ENCODE data around the gene PARVB. TPM values are rescaled to one million over a fixed set of nuclear protein-coding genes. Genes with fewer than 3 reads are reported as not detected.

The PARVB gene
- total and polyA plus RNA-seq, 2 of the 8 experiments (the other 6 are each of a cell fraction or from before 2014, with no cell fraction given), result 14.5 to 18.6 TPM

GRCh38 chr22:44217346-44217745 lies 193.2 kb downstream of the PARVB start:
- no peak overlapping the region for H2BK120ac ChIP-seq (replicated peaks; ENCODE audit: low read depth, low read length)
- no peaks in the 10 kb centered on the region; a peak in 1 of 8 replicates for H3K36me3 ChIP-seq (ENCODE audit: control insufficient read depth in 2 of 4, insufficient read depth in 4 of 4, low read length in 3 of 4)
- no peak overlapping the region for H3K27ac ChIP-seq (ENCODE audit: low read depth, low read length)
- no peaks in the 10 kb centered on the region; a peak in 1 of 7 replicates for H3K4me1 ChIP-seq (replicated peaks in 1 of 4; ENCODE audit: control insufficient read depth in 3 of 4, insufficient read depth in 4 of 4, low read length in 3 of 4)
- no peaks in the 10 kb centered on the region for H3K79me2 ChIP-seq (ENCODE audit: control insufficient read depth in 1 of 2, insufficient read depth in 2 of 2, low read length in 2 of 2)
- peaks cover 7% of the 10 kb centered on the region; the same call in 1 of the 2 replicates for H3K23me2 ChIP-seq (ENCODE audit: low read depth, low read length)
- H2AK5ac ChIP-seq (ENCODE audit: low read depth, low read length), result no peak overlapping the region
- no peak overlapping the region for H2BK20ac ChIP-seq (ENCODE audit: low read length)
- no peak overlapping the region for H3K4me2 ChIP-seq (ENCODE audit: insufficient read depth in 1 of 2, low read depth in 2 of 2, low read length in 2 of 2)
- H2BK15ac ChIP-seq (ENCODE audit: low read length), result no peak overlapping the region
- H4K8ac ChIP-seq (ENCODE audit: extremely low read depth, insufficient read depth, low read length), result 0 out of 2 replicates have a peak overlapping the region, but pooled peaks have one; percentile 81
- no peak overlapping the region for H2AFZ ChIP-seq (ENCODE audit: low read length)
- no peak overlapping the region for H3K18ac ChIP-seq (ENCODE audit: extremely low read depth, low read length)
- no peak overlapping the region for H4K91ac ChIP-seq (replicated peaks; ENCODE audit: insufficient read length, low read length)
- H3K23ac ChIP-seq (ENCODE audit: insufficient read length), result no peak overlapping the region
- H3K4ac ChIP-seq (replicated peaks; ENCODE audit: insufficient read length, low read depth, low read length), result no peak overlapping the region
- no peak for FAIRE-seq
- H3K14ac ChIP-seq (ENCODE audit: insufficient read length), result no peak overlapping the region
- ChIA-PET POLR2A (ENCODE audit: partially characterized antibody) (no interaction called here), CTCF (ENCODE audit: partially characterized antibody) (interaction anchor here (1.0 to 2.5 kb wide), 2 partner anchors 10 to 136 kb away, joined by 3 to 6 read pairs; no protein-coding TSS in a partner anchor)
- no peaks in the 10 kb centered on the region for H3K79me1 ChIP-seq (ENCODE audit: low read depth, low read length)
- no peak overlapping the region for H4K5ac ChIP-seq (ENCODE audit: insufficient read length, low read depth, low read length)
- no peaks in the 10 kb centered on the region for H3K27me3 ChIP-seq (replicated peaks in 1 of 4; ENCODE audit: control insufficient read depth in 3 of 4, extremely low read depth in 1 of 4, insufficient read depth in 3 of 4, low read length in 3 of 4)
- H3K56ac ChIP-seq (replicated peaks; ENCODE audit: insufficient read length, low read depth, low read length), result no peak overlapping the region
- H3K9ac ChIP-seq (replicated peaks in 1 of 4; ENCODE audit: extremely low read depth in 1 of 4, low read depth in 3 of 4, low read length in 3 of 4), result no peak overlapping the region
- WGBS, 2 experiments (ENCODE audit: extremely low coverage in 1 of 2, insufficient coverage in 1 of 2, insufficient read length in 1 of 2, insufficient replicate concordance in 2 of 2, low coverage in 1 of 2, low lambda C conversion rate in 2 of 2, missing lambda C conversion rate in 1 of 2), result 92% methylated on average over 7 of the region's 7 CpGs; no CpG with 5 or more reads in 1 of the 2 experiments
- no peak overlapping the region for H2BK12ac ChIP-seq (ENCODE audit: low read depth, low read length)
- H3K9me3 ChIP-seq (ENCODE audit: insufficient read depth in 2 of 2, low read depth in 1 of 2, low read length in 1 of 2), result peaks cover 3 to 7% of the 10 kb centered on the region in 2 experiments; a peak in 1 of 4 replicates
- no peak overlapping the region for H3K4me3 ChIP-seq (ENCODE audit: extremely low read depth in 1 of 4, insufficient read depth in 2 of 4, low read depth in 3 of 4, low read length in 4 of 4)
- H4K20me1 ChIP-seq (replicated peaks in 1 of 2; ENCODE audit: control insufficient read depth in 1 of 2, insufficient read depth in 2 of 2, low read length in 2 of 2), result peaks cover 0 to 5% of the 10 kb centered on the region in 2 experiments
- peak in 1 of 2 experiments; percentile 16 for DNase-seq (ENCODE audit: low read depth in 1 of 2, low spot score in 2 of 2)
- H2BK5ac ChIP-seq (ENCODE audit: low read depth, low read length), result no peak overlapping the region
- TF ChIP-seq MAX (IDR thresholded peaks at IDR 0.05), result no peak
- TF ChIP-seq POLR2AphosphoS5 (IDR thresholded peaks at IDR 0.05; ENCODE audit: low read depth, low read length), result no peak
- no peak for TF ChIP-seq SIRT6 (IDR thresholded peaks at IDR 0.05; ENCODE audit: low read length)
- TF ChIP-seq SP1 (IDR thresholded peaks at IDR 0.05; ENCODE audit: low read depth, low read length), result no peak
- TF ChIP-seq ZNF274 (IDR thresholded peaks at IDR 0.05; ENCODE audit: borderline replicate concordance, extremely low read depth, low read length), result no peak
- no peak for TF ChIP-seq RBBP5 (IDR thresholded peaks at IDR 0.05; ENCODE audit: borderline replicate concordance, low read depth, low read length)
- TF ChIP-seq PHF8 (conservative IDR thresholded peaks at IDR 0.05; ENCODE audit: low read depth, low read length), result no peak
